HG02798 (cell line): ENCODE results near the gene PDE9A.

Experiments used
- ATAC-seq: cut with Tn5 transposase; IDR thresholded peaks from one replicate; pipeline ENCODE4 v1.9.1; 2021; ENCODE audit warnings: mild to moderate bottlenecking; ENCODE audit not compliant: unreplicated experiment, poor library complexity

Gene PDE9A

DNA sequence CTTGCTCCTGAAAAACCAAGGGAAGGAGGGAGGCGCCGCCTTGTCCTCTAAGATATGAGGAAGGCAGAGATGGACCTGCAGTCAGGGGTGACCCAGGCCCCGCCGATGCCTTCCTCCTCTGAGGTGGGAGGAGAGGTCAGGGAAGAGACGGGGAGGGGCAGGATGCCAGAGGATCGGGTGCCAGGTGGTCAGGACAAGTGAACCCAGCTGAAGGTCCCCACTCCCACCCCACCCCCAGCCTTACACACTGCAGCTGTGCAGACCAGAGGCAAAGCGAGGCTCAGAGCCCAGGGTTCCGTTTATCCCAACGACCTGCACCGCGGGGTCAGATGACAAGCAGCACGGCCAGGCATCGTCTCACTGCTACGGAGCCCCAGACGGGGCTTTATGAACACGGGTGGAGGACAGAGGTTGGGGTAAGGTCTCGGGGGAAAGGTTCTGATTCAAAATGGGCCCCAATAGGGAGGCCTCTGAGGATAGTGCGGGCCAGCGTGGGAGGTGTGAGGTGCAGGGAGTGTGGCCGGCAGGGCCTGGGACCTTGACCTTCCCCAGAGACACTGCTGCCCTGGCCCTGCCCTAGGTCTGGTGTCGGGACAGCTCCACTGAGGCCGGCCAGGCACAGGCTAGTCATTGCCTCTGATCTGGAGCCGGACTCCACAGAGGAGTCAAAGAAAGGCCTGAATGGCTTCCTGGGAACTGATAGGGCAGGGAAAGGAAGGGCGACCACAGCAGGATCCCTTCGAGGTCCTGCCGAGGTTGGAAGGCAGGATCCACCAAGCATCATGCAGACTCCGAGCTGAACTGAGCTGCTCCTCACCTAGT lies 113.5 kb downstream of the PDE9A start:
- ATAC-seq = no peak

DNA sequence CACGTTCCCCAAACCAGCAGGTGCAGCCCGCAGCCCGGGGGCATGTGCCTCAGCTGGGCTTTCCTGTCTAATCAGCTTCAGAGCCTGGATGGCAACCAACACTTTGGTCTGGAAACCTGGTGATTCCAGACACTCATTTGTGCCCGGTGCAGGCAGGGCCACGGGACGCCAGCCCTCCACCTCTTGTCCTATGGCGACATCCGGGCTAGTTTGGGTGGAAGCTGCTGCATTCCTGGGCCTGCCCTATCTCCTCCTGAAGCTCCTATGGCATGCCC lies 114.1 kb downstream of the PDE9A start:
- ATAC-seq = no peak

DNA sequence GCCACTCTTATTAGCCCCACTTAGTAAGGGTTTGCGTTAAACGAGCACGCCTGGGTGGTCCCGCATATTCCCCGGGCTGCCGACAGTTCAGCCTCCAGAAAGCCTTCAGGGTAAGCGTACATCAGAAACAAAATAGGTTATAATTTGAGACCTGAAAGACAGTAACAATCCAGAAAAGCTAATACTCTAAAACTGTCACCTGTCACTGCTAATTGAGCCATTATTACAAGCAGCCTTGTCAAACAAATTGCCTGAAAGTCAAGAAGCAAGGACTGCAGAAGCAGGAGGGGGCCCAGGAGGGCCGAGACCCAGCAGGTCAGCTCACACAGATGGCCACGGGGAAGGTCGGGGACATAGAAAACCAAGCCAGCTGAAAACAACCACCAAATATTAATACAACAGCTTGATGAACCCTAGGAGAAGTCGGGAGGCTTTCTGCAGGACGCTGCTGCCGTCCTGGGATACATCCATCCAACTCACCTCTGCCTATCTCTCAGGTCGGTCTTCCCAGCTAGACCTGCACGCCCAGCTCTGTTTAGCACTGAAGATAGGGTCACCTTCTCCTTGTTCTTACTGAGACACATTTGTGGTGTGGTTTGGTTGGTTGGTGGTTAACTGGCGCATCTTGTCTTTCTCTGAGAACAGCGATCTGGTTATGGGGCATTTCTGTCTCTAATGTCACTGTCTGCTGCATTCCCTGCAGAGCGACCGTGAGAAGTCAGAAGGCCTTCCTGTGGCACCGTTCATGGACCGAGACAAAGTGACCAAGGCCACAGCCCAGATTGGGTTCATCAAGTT lies 115.1 kb downstream of the PDE9A start:
- ATAC-seq = no peak

DNA sequence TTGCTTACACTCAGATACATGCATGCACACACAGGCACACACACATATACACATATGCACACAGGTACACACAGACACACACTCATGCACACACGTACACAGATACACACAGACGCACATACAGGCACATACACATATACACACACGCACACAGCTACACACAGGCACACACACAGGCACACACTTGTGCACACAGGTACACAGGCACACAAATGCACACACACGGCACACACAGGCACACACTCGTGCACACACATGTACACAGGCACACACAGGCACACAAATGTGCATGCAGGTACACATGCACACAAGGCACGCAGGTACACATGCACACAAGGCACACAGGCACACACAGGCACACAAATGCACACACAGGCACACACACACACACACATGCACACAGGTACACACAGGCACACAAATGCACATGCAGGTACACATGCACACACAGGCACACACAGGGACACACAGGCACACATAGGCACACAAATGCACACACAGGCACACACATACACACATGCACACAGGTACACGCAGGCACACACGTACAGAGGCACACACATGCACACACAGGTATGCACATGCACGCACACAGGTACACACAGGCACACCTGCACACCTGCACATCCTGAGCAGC lies 115.9 kb downstream of the PDE9A start:
- no peak for ATAC-seq

DNA sequence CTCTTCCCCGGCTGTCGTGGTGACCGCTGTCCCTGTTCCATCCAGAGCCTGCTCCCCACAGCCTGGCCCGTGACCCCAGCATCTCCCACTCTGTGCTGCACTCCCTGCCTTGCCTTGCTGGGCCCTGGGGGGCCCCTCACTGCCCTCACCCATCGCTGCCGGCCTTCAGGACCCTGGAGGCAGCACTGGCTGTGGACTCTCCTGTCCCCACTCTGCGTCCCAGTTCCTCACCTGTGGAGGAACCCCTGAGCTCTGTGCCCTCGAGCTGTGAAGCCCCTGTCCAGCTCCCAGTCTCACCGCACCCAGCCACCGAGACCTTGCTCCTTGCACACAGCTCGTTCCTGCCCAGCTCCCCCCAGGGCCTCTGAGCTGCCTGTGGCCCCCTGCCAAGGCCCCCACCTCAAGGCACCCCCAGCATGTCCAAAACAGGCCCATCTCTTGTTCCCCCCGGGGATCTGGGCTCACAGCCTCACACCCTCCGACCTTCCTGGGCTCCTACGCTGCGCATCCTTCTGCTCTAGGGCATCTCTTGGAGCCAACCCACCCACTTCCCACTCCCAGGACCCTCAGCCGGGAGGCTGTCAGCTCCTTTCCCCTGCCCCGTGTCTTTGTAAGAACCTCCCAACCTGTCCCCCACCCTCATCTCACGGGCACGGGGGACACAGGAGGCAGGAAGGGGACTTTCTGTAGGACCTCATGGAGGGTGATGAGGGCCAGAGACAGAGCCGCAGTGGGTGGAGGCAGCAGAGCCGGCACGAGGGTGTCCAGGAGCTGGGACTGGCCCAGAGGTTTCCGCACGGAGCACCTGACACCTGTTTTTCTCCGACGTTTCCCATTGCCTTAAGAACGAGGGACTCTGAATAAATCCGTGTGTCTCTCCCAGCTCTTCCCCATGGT lies 116.6 kb downstream of the PDE9A start:
- ATAC-seq = no peak

DNA sequence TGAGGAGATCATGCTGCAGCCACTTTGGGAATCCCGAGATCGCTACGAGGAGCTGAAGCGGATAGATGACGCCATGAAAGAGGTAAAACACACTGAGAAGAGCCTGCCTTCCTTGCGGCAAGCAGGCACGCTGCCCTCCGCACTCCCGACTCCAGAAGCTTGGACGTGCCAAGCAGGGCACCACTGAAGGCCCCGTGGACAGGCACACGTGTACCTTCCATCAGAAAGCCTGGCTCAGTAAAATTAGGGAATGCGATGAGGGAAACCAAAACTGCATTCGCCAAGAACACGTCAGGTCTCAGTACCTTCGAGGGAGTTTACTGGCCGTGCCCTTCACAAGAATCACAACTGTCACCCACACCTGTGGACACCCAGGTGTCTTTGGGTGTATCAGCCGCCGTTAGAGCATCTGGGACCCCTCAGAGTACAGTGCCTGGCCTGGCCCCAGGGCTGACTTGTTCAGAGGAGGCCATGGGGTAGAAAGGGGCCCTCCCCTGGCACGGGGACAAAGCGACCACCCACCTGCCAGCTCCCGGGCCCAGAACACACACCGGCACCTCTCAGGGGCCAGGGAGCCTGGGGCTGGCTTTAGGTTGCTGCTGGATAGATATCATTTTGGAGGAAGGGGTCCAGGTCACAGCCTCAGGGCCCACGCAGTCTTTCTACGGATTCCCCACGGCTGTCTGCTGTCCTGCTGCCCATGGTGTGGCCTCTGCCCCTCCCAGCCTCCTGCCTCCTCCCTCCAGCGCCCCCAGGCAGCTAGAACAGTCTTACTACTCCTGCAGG lies 117.5 kb downstream of the PDE9A start:
- ATAC-seq = no peak

DNA sequence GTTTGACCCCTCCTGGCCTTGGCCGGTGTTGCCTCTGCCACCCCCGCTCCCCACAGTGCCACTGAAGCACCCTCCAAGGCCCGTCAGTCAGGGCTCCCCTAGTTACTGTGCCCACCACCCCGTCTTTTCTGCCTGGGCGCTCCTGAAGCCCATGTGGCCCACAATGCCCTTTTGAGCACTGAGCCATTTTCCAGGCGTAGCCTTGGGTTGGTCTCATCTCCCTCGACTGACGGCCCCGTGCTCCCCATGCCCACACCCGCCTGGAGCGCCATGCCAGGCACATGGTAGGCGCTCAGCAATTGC lies 118.0 kb downstream of the PDE9A start:
- no peak for ATAC-seq

DNA sequence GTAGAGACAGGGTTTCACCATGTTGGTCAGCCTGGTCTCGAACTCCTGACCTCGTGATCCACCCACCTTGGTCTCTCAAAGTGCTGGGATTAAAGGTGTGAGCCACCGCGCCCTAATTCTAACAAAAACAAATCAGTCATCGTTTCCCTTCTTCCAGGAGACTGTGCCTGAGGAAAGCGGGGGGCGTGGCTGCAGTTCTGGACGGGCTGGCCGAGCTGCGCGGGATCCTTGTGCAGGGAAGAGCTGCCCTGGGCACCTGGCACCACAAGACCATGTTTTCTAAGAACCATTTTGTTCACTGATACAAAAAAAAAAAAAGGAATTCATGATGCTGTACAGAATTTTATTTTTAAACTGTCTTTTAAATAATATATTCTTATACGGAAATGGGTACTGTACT lies 121.7 kb downstream of the PDE9A start:
- ATAC-seq = no peak

DNA sequence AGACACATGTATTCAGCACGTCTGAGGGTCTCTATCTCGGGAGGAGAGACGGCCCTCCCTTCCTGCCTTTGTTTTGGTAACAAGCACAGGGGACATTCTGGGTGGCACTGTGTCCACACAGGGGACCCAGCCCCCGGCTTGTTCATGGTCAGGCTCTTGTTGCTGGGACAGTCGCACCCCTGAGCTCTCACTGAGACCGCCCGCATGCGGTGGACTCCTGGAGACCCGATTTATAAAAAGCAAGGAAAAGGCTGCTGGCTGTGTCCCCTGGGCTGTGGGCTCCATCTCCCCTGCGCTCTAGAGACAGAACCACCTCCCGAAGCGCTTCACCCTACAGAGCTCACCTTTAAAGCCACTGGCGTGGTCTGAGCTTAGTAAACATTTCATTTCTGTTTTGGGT lies 122.5 kb downstream of the PDE9A start:
- no peak for ATAC-seq

DNA sequence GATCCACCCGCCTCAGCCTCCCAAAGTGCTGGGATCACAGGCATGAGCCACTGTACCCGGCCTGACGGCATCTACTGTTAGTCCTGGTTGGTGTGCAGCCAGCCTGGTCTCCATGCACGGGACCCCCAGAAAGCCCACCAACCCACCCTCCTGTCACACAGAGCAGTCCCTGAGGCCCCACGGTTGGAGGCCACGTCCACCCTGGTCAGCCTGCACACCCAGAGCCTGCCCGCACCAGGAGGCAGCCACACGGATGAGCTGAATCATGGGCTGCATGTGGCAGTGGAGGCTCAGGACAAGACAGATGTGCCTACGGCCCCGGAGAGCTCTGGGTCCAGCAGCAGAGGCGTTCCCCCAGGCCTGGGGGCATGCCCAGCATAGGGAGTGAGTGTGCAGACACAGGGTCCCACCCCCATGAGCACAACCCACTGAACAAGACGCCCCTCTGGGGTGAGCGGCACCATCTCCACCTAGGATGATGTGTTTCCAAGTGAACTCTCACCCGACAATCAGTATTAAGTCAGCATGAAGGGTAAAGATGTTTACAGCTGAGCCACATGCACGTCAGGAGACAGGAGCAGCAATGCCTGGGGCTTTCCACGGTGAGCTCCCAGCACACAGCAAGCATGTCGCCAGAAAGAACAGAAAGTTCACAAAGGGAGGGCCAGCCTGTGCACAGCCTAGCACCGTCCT lies 123.8 kb downstream of the PDE9A start:
- ATAC-seq = no peak

DNA sequence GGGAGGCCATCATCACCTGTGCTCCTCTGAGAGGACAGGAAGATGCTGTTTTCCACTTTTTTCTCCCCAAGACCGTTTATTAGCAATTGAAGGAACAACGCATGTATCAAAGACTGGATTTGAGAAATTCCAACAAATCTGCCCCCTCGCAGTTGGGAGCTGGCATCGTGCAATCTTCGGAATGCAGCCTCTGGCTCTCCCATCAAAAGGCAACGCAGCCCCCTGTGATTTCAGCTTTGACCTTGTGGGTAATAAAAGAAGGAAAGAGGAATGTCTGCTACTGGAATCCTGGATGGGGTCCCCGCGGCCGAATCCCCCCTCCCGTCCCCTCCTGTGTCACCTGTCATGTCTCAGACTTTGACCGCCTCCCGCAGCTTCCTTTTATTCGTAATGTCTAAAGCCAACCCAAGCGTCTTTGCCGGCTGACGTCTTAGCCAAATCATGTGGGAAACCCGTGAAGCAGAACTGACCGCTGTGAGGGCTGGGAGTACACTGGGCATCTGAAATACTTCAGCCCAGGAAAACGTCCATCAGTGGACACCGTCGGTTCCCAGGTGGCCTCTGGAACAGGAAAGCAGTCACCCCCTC lies 124.4 kb downstream of the PDE9A start:
- ATAC-seq = no peak

DNA sequence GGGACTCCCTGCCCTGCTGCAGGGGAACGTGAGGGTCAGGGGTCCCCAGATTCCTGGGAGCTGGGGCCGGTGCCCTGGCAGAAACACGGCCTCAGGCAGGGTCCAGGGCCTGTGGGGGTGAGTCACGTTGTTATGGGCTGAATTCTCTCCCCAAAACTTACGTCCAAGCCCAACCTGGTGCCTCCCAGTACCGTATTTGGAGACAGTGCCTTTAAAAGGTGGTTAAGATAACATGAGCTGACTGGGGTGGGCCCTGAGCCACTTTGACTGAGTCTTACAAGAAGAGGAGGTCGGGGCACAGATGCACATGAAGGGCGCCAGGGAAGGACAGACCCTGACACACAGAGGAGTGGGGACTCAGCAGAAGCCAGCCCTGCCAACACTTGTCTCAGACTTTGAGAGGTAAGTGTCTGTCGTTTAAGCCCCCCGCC lies 126.0 kb downstream of the PDE9A start:
- no peak for ATAC-seq

DNA sequence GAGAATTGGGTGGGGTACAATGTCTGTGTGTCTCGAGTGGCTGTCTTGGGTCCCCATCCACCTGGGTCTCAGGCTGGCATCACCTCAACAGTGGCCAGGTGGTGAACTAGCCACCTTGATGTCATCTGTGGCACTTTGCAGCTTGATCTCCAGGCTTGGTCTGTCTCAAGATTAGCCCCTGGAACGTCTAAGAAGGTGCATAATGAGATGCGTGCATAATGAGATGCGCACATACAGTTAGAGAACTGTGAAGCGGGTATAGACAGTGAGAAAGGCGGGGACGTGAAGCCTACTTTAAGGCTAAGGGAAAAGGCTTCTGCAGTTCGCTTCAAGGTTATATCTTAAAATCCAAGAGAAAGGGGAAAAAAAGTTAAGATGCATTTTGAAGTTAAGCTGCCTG lies 127.2 kb downstream of the PDE9A start:
- ATAC-seq = no peak

DNA sequence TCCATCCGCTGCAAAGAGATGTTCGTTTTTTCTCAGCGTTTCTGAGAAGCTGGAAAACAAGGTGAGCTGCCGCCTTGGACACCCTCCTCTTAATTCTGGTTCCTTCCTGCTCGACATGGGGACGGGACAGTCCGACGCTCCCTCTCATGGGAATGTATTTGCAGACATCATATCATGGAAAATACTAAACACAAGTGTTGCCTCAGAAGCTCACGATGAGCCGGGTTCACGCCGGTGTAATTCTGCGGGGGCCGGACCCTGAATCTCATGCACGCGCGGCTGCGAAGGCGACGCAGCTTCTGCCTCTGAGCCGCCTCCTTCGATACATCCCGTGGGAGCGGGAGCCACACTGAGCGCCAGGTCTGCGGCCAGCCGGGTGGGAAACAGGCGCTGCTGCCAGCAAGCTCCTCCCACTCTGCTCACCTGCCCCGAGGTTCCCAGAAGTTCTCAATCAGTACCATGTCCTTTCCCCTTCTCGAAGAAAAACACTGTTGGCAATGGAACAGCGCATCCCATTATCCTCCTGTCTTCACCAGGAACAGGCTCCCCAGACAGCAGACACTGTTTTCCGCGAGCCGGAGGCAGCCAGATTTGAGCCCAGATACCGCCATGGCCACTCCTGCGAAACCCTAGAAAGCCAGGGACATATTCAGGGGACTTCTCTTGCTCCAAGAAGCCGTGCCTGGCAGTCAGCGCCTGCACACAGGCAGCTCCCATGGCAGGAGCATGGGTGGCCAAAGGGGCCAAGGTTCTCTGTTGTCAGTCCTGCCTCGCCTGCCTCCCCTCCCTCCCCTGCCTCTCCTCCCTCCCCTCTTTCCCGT lies 127.9 kb downstream of the PDE9A start:
- ATAC-seq = no peak

DNA sequence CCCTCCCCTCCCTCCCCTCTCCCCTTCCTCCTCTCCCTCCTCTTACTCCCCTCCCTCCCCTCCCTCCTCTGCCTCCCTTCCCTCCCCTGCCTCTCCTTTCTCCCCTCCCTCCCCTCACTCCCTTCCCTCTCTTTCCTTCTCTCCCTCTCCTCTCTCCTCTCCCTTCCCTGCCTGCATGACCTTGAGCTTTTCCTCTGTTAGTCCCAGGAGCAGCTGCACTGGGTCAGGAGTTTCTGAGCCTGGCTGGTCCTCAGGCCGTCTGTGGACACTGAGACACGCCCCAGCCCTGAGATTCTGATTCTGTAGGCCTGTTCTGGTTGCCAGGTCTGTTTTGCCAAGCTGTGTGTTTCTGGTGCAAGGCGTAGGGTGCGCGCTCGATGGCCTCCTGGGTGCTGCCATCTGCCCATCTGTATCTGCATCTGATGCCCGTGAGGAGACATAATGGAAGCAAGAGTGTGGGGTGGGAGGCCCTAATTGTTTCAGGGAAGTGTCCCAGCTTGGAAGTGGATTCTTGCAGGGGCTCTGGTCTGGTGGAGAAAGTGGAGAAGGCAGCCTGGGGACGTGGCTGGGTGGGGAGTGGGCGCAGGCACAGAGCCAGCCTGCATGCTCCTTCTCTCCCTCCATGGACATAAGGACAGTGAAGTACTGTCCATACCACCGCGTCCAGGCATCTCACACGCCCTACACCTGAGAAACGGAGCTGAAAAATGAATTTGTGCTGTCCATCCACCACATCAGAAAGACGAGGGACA lies 128.7 kb downstream of the PDE9A start:
- ATAC-seq = no peak

DNA sequence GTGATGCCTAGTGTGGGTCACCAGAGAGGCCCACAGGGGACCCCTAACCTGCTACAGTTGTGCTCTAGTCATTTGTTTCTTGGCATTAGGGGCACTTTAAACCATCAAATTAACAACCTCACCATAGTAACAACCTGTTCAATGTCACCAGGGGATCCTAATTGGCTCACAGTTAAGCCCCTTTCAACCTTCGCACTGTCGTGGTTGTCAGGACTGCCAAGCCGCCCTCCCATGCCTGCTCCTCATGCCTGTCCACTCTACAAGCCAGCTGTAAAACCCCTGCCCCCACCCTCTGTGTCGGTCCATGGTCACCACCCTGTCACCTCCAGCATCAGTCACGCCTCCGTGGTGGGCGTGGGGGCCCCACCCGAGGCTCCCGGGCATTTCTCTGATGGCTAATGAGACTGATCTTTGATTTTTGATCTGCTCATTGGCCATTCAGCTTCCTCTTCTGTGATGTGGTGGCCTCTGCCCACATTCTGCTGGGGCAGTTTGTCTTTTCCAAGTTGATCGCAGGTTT lies 129.4 kb downstream of the PDE9A start:
- ATAC-seq = no peak

DNA sequence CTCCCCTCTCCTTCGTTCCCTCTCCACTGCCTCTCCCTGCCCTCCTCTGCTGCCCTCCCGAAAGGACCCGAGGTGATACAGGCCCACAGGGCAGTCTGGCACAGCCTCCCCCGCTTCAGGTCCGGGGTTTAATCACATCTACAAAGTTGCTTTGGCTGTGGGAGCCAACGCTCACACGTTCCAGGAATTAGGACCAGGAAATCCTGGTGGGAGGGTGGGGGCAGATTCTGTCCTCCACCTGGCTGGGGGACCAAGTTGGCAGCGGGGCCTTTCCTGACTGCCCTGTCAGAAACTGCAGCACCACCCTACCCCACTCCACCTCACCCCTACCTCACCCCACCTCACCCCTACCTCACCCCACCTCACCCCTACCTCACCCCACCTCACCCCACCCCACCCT lies 130.9 kb downstream of the PDE9A start:
- no peak for ATAC-seq
